OCI-LY1 (cell line): Measurements from ENCODE around the gene STAMBP.

Source experiments
- CTCF ChIP-seq: fragments of 200-600 bp; sonication (generic), shearing (Covaris generic); IDR thresholded peaks from 2 replicates; pipeline ENCODE4 v1.5.1; 2017; ENCODE audit warnings: mild to moderate bottlenecking, antibody characterized with exemption, low read length, moderate library complexity, mixed read lengths
- EZH2 ChIP-seq: fragments of 200-600 bp; sonication (generic), shearing (Covaris generic); IDR thresholded peaks from 2 replicates; pipeline ENCODE4 v1.8.0; 2017; ENCODE audit warnings: borderline replicate concordance, mixed run types, mild to moderate bottlenecking, antibody characterized with exemption, low read length, moderate library complexity, mixed read lengths

- TF ChIP-seq CTCF (peak; percentile 87), EZH2 (no peak)
Observed at GRCh38 chr2:73779467-73780236, 49.1 kb upstream of the STAMBP start, which contains the start of gene DUSP11.
